NCI-H187 treated with DMSO at 0.1 percent for 48 hours (cell line): ENCODE measurements around the gene CDH4.
"Not testable (repeated sequence)": the region's sequence is repeated elsewhere in the genome, so short reads cannot be mapped to it uniquely, and the experiment has no call there.

Experiments
- DNase-seq: peaks from one replicate; lab custom pipeline; 2025; lab: John Stamatoyannopoulos, UW

Gene CDH4

GRCh38 chr20:61846741-61847419, 594.8 kb downstream of the CDH4 start:
- DNase-seq, result no peak

GRCh38 chr20:61847420-61847748, 595.3 kb downstream of the CDH4 start:
- no peak for DNase-seq

DNA sequence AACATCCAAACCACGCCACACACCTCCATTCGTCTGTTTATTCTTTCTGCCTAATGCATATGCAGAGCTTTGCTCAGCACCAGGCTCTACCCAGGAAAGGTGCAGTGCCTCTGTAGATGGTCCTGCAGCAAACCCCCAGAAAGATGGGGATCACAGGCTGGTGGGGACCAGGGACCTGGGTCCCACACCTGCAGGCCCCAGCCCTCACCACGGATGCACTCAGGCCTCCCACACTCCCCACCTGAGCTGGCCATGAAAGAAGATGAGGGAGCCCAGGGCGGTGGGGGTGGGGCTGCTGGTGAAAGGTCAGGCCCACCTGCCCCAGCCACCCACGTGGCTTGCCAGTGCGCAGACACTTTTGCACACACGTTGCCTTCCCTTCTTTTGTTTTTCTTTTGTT, 595.9 kb downstream of the CDH4 start:
- no peak for DNase-seq

- DNase-seq, result no peak
Observed at GRCh38 chr20:61848851-61849250, 596.8 kb downstream of the CDH4 start.

DNA sequence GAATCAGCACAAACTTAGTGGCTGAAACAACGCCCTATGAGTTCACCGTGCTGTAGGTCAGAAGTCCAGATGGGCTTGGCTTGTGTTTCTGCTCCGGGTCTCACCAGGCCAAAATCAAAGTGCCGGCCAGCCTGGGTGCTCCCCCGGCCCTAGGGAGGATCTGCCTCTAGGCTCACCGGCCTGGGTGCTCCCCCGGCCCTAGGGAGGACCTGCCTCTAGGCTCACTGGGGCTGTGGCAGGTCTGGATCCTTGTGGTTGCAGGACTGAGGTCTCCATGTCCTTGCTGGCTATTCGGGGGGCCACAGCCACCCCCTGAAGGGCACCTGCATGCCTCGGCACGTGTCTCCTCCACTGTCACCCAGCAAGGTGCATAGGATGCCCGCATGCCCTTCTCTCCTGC, 597.3 kb downstream of the CDH4 start:
- DNase-seq, result no peak

- no peak for DNase-seq
Observed at GRCh38 chr20:61849822-61850221, 597.8 kb downstream of the CDH4 start.

- DNase-seq, result no peak
Observed at GRCh38 chr20:61850457-61850856, 598.4 kb downstream of the CDH4 start.

- DNase-seq, result no peak
Observed at GRCh38 chr20:61850926-61851900, 599.2 kb downstream of the CDH4 start.

DNA sequence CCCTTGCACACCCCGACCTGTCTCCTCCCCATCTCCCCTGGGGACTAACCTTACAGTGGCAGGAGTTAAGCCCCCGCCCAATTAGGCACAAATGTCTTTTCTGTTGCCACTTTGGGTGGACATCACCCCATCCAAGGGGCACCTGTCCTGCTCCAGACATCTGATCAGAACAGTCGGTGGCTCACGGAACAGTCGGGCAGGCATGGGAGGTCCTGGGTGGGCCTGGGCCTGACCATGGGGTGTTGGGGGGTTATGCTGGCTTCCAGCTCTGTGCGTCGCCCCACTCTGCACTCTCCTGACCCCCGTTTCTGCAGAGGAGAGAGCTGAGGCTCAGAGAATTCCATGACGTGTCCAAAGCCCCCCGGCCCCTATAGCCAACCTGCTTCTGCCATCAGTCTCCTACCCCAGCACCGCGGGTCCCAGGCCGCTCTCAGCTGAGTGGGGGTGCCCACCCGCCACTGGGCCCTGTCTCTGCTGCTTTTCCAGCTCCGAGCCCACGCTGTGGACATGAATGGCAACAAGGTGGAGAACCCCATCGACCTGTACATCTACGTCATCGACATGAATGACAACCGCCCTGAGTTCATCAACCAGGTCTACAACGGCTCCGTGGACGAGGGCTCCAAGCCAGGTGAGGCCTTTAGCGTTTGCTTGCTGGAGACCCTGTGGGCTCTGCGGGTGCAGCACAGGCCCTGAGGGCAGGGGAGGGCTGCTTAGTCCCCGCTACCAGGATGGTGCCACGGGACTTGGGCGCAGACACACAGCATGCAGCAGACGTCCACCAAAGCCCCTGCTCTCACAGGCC, 600.4 kb downstream of the CDH4 start:
- no peak for DNase-seq

- no peak for DNase-seq
Observed at GRCh38 chr20:61853073-61854005, 601.3 kb downstream of the CDH4 start.

- not testable (repeated sequence) for DNase-seq
Observed at GRCh38 chr20:61854538-61854937, 602.5 kb downstream of the CDH4 start.

- DNase-seq, result no peak
Observed at GRCh38 chr20:61855286-61855685, 603.2 kb downstream of the CDH4 start.

DNA sequence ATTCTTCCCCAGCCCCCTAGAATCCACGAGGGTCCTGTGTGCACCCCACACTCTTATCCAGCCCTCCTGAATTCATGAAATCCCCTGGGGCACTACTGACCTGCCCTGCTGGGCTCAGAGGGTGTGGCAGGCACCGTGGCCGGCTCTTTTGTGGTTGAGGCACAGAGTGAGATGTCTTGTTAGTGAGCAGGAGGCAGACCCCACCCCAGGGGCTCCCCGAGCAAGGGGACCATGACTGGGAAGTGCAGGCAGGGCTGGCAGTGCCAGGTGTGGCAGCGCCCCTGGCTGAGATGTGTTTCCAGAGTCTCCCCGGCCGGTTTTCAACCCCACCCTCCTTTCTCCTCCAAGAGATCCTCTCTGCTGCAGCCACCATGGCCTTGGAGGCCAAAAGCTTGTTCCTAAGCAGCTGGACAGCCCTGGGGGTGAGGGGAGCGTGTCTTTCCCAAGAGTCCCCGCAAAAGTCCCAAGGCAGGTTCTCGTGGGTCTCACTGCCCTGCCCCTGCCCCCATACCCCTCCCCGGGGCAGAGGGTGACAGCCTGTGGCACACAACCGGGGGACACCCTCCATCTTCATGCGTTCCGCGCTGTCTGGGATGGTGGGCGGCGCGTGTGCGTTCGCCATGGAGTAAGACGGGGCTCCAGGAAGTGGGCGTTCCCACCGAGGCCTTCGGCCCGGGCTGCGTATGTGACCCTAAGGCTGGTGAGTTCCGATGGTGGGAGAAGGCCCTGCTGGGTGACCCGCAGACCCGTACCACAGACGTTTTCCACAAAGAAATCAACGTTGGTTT, 604.8 kb downstream of the CDH4 start:
- DNase-seq, result no peak

GRCh38 chr20:61857414-61857775, 605.3 kb downstream of the CDH4 start:
- DNase-seq, result no peak

GRCh38 chr20:61857884-61858283, 605.8 kb downstream of the CDH4 start:
- DNase-seq, result no peak

GRCh38 chr20:61859767-61860166, 607.7 kb downstream of the CDH4 start:
- no peak for DNase-seq

DNA sequence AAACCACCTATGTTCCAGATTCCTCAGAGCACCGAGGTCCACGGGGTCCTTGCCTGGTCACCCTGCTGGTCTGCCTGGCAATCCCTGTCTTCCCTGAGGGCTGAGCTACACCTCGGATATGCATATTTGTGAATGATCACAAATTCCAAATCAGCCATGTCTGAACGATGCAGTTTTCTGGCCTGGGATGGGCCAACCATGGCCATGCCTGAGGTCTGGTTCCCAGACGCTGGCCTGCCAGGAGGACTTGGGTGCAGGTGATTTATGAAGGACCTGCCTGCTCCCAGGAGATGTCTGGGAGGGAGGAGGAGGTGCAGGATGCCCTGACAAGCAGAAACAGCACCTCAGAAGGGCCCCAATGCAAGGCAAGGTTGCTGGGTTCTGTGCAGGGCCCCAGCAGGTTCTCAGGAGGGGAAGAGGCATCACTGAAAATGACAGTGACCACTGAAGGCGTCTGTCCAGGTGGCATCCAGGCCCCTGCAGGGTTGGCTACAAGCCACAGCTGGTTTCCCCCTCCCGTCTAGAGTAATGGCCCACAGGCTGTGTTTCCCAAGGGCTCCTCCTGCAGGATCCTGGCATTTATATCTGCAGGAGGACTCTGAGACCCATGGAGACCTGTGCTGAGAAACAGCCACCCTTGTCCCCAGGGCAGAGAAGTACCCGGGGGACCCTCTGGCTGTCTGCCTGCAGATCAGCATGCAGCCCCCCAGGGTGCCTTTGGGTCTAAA, 608.4 kb downstream of the CDH4 start:
- no peak for DNase-seq

DNA sequence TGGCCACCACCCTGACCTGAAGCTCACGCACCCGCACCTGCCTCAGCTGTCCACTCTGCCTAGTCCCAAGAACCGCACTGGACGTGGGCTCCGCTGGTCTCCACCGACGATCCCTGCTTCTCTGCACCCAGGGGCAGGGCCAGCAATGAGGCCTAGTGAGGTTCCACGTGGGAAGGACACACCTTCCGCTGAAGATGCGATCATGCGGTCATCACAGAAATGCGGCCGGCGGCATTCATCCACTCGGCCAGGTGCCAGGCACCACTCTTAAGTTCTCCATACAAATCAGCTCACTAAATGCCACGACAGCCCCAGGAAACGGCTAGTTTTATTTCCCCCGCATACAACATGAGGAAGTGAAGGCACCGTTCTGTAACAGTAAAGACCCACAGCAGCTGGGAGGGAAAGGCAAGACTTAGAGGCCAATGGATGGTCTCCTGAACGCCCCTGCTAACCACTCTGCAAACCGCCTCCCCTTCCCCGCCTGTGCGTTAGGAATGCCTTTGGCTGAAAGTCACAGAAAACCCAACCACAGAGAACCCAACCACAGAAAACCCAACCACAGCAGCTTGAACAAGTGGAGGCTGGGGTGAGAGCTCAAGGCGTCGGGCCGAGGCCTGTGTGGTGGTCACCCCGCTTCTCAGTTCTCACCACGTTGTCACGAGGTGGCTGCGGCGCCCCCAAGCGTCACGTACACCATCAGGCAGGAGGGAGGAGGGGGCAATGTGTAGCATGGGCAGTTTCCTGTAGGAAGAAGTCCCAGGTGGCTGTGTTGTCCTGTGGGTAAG, 609.2 kb downstream of the CDH4 start:
- no peak for DNase-seq

DNA sequence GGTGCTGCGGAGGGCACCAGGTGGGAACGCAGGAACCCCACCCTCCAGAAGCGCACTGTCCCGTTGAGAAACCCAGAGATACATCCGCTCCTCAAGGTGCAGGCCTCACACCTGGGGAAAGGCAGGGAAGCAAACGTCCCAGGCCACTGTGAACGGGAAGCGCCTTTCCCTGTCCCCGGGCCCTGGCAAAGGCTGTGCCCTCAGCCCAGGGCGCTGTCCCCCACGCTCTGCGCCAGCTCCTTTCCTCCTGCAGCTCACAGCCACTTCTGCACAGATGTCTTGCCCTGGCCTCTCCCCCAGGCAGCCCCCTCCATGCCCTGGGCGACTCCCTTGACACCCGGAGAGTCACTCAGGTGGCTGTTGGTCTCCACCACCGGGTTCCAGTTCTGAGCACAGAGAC, 609.8 kb downstream of the CDH4 start:
- DNase-seq, result no peak
